HG02981 (cell line): Measurements from ENCODE around the gene NBPF26.
"Not testable (repeated sequence)": the region's sequence is repeated elsewhere in the genome, so short reads cannot be mapped to it uniquely, and the experiment has no call there.

Experiments used
- ATAC-seq: cut with Tn5 transposase; IDR thresholded peaks from one replicate; pipeline ENCODE4 v1.9.1; 2021; ENCODE audit warnings: mild to moderate bottlenecking, moderate library complexity; ENCODE audit not compliant: unreplicated experiment

The NBPF26 gene

DNA sequence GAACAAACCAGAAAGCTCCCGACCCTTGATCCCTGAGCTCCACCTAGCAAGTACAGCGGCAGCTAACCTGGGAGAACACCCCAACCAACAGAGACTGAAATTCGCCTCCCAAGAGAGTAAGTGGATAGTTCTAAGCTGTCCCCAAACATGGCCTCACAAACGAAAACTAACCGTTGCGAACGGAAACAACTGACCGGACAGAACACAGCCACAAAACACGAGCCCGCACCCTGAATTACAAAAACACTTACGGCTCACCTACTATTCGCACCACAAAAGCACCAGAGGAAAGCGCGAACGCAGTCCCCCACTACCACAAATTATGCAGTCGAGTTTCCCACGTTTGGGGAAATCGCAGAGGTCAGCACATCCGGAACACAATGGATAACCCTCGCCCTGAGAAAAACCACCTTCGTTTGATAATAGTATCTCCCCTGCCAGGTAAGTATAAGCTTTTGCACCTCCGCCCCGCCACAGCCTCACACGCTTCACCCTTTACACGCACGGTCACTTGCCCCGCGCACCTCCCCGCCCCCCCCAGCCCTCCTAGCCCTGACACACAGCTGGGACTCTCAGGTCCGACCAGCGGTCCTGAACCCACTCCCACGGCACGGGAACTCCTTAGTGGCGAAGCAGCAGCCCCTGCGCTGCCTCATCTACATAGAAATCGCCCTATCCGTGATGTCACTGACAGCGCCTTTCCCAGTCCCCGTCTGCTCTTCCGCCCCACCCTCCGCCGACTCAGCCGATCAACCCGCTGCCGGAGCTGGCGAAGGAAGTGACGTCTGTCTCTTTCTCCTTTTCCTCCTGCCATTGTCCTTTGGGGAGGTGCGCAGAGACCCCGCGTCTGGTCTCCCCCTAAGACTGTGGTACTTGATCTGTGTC is 127.0 kb downstream of the NBPF26 start:
- ATAC-seq: peak; percentile 87

GRCh38 chr1:120858144-120858543 is 134.4 kb downstream of the NBPF26 start:
- not testable (repeated sequence) for ATAC-seq

GRCh38 chr1:120859615-120860234 is 136.0 kb downstream of the NBPF26 start:
- ATAC-seq: not testable (repeated sequence)

DNA sequence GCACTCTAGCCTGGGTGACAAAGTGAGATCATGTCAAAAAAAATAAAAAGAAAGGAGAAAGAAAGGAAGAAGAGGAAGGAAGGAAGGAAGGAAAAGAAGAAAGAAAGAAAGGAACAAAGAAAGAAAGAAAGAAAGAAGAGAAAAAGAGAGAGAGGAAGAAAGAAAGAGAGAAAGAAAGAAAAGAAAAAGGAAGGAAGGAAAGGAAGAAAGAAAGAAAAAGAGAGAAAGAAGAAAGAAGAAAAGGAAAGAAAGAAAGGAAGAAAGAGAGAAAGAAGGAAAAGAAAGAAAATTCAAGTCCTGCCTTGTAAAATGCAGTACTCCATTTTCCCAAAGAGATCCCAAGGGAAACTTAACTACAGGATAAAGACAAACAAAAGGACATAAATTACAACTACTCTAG is 154.5 kb downstream of the NBPF26 start:
- ATAC-seq: not testable (repeated sequence)

- not testable (repeated sequence) for ATAC-seq
Observed at GRCh38 chr1:120880056-120880455, 156.3 kb downstream of the NBPF26 start.

DNA sequence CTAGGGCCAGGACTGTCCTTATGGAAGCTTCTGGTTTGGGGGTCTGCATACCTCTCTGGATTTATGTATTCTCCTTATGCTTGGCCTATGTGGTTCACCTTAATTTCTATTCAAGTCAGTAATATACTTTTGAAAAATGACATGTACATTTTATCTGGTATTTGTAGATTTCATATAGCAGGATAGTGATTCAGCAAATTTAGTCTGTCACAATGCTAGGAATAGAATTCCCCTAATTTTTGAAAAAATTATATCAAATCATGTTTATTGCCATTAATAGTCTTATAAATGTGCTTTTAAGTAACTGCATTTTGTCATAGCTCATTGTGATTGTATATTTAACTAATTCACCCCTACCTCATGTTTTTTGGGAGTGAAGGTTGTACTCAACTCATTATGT is 158.2 kb downstream of the NBPF26 start:
- ATAC-seq: not testable (repeated sequence)
